ENCODE measurements around the gene RNF14.

Gene RNF14

GRCh38 chr5:141948812-141949211 lies 20.1 kb upstream of the RNF14 start:
- DNase-seq, result no peak

GRCh38 chr5:141949511-141949910 lies 19.4 kb upstream of the RNF14 start:
- DNase-seq, result no peak

DNA sequence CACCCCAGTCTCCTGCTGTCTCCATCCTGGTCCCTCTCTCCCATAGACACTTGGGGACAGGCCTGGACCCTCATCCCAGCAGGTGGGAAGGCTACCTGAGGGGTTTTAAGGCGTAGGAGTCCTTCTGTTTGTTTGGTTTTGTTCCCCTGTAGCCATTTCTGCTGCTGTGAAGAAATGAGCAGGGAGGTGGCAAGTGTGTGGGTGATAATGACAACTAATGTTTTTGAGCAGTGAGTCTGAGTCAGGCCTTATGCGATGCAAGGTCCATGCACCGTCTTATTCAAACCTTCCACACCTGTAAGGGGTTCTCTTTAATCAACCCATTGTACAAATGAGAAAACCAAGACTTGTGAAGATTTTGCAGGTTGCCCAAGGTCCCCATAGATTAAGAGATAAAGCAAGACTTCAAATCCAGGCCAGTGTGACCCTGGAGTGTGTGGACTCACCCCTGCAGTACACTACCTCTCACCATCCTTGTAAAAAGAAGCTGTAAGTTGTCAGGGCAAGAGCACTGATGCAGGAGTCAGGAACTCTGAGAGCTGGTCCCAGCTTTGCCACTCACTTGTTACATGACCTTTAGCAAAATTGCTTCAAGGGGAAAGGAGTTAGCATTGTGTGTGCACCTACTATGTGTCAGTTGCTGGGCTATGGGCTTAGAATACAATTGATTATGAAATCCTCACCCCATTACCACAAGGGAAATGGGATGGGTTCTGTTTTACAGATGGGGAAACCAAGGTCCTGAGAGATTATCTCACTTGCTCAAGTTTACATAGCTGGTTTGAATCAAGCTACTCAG lies 18.5 kb upstream of the RNF14 start:
- no peak for DNase-seq

- DNase-seq, result peak; percentile 39
These were observed 17.5 kb upstream of the RNF14 start for GRCh38 chr5:141951332-141951781.

GRCh38 chr5:141952020-141952419 lies 16.9 kb upstream of the RNF14 start:
- no peak for DNase-seq

DNA sequence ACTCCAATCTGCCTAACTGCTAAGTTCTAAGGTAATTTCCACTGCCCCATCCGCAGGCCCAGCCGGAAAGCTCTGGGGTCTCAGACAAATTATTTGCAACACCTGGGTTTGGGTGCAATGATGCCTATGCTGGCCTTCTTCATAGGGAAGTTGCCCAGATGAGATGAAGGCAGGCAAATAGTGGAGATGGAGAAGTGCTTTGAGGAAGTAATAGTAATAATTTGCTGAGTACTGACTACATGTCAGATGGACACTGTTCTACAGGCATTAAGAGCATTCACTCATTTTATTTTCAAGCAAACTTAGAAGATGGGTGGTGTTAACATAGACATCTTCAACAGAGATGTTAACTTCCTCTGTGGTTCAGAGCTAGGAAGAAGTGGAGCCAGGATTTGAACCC lies 14.7 kb upstream of the RNF14 start:
- no peak for DNase-seq

GRCh38 chr5:141957367-141957996 lies 11.4 kb upstream of the RNF14 start:
- no peak for DNase-seq

DNA sequence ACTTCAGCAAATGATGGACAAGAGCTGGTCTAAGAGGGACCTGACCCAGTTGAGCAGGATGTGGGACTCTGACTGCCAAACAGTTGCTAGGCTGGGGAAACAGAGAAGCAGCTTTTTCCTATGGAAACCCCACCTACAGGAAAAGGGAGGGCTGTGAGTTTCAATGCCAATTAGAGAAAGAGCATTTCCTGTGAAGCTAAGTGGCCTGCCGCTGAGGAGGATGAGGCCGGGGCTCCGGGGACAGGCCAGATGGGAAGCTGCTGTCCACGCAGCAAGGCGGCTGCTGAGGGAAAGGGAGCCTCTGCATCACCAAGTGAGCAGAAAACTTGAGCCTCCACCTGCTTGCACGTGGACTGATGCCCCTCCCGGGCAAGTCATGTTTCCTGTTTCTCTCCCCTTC lies 10.8 kb upstream of the RNF14 start, which contains the start of gene PCDH12:
PCDH12 (minus strand) TSS at position 90 of the 400 bp plus-strand sequence. CDS start 351 bp downstream, outside the sequence.
- no peak for DNase-seq

DNA sequence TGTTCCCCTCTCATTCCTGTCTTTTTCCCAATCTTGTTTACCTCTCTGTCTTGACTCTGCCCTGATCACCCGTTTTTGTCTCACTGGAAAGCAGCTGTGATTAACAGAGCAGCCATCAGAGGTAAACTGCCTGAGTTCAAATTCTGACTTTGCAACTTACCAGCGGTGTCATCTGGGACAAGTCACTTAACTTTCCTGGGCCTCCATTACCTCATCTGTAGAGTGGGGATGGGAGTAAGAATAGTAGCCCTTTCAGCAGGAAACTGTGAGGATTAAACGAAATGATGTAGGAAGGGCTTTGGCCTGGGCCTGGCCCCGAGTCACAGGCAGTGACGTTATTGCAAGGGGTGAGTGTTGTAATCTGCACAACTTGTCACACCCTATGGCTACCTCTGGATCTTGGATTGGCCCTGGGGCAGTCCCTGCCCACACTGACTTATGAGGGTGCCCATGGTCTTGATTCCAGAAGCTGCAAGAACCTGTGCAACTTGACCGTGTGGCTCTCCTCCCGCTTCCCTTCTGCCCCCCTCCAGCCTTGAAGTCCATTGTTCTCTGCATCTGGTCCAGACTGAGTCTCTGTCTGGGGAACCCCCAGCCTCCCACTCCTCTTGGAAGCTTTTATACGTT lies 10.2 kb upstream of the RNF14 start:
- DNase-seq, result no peak

DNA sequence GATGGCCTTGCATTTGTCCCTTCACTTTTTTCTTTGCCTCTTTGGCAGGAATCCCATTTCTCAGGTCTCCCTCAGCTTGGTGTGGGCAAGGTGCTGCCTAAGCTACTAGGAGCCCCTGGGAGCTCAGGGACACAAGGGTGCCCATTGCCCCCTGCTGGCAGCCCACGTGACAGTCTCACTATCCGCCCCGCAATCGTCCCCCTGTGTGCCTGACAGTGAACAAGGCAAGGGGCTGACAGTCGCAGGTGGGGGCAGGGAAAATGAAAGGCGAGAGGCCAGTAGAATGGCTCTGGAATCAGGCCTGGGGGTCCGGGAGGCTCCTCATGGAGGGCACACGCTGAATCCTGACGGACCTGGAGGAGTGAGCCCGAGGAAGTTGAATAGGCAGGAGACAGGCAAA lies 8.9 kb upstream of the RNF14 start:
- peak; percentile 31 for DNase-seq

- peak; percentile 87 for DNase-seq
These were observed 8.2 kb upstream of the RNF14 start for GRCh38 chr5:141960449-141961323.

GRCh38 chr5:141961466-141961865 lies 7.4 kb upstream of the RNF14 start:
- no peak for DNase-seq

GRCh38 chr5:141963701-141964100 lies 5.2 kb upstream of the RNF14 start:
- no peak for DNase-seq

- DNase-seq, result no peak
These were observed 3.8 kb upstream of the RNF14 start for GRCh38 chr5:141965071-141965470.

DNA sequence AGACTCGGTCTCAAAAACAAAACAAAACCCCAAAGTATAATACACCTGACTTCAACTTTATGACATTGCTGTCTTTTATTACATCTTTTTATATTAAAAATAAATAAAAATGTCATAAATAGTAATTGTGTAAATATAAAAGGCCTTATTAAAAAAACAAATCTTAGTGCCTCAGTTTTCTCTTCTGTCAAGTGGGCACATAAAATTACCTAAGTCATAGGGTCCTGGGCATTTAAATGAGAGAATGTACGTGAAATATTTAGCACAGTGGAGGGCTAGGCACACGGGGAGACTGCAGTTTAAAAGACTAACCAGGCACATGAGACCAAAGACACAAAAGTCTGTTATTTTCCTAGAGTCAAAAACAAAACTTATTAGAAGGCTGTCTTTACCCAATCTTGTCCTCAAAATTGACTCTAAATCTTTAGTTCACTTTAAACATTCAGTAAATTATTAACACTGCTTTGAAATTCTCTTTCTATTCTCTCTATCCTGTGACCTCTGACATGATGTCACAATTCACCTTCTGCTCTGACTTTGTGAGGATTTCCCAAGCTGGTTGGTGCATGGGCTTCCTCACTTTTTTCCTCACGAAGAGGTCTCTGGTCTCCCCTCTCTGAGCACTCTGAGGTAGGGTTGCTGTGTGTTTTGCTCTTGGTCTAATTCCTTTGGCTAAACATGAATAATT lies 2.5 kb upstream of the RNF14 start:
- no peak for DNase-seq

GRCh38 chr5:141966963-141967333 lies 2.0 kb upstream of the RNF14 start:
- DNase-seq, result no peak

DNA sequence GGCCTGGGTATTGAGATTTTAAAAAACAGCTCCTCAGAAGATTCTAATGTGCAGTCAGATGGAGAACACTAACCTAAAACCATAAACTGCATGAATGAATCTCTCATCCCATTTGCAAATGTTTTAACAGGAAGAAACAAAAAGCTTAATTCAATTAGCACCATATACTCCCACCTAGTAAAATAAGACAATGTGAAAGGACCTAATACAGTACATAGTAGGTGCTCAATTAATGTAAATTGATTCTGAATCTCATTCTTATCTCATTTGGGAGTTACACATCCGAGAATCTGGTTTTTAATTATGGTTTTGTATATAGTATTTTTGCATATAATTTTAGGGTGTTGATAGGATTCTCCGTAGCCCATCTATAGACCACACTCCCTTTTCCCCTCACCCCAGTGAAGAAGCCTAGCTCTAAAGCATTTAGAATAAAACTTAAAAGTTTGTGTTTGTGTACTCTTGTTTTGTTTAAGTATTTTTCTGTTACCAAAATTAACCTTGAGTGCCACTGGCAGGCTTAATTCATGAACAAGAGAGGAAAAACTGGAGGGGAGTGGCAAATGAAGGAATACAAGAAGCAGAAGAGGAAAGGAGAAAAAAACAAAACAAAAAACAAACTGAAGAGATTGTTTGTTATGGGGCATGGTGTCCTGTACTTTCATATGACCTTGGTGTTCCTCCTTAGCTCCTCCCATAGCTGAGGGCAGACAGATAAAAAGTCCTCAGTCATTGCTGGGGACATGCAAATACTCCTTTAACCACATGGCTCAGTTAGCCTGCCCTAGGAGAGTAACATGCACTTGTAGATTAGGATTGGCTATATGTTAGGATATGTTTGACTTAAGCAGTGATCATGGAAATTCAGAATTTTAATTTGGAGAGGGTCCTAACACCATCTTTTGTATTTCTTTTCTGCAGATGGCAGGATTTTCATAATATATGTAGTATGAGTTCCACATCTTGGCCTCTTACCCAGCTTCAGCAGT lies 1.2 kb downstream of the RNF14 start:
- no peak for DNase-seq

- DNase-seq, result no peak
These were observed 5.1 kb downstream of the RNF14 start for GRCh38 chr5:141973871-141974595.

- DNase-seq, result no peak
These were observed 7.3 kb downstream of the RNF14 start for GRCh38 chr5:141976176-141976575.

DNA sequence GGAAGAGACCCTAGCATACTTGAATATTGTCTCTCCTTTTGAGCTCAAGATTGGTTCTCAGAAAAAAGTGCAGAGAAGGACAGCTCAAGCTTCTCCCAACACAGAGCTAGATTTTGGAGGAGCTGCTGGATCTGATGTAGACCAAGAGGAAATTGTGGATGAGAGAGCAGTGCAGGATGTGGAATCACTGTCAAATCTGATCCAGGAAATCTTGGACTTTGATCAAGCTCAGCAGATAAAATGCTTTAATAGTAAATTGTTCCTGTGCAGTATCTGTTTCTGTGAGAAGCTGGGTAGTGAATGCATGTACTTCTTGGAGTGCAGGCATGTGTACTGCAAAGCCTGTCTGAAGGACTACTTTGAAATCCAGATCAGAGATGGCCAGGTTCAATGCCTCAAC lies 9.5 kb downstream of the RNF14 start:
- DNase-seq, result no peak
